SK-N-SH (cell line): ENCODE data around the gene PARD3B.

Experiments
- CHD2 ChIP-seq: fragments of 150-350 bp; IDR thresholded peaks from 2 replicates; pipeline ENCODE4 v1.6.1; 2018; ENCODE audit warnings: low read length; ENCODE audit not compliant: partially characterized antibody
- ELF1 ChIP-seq: IDR thresholded peaks from 2 replicates; pipeline ENCODE4 v1.4.0; 2012
- EP300 ChIP-seq, 2 experiments: IDR thresholded peaks; 2 replicates each; pipeline versions ENCODE4 v1.4.0 to v1.6.1; 2012; ENCODE audit warnings: borderline replicate concordance in 1 of 2, low read depth in 1 of 2, low read length in 1 of 2
- POLR2AphosphoS5 ChIP-seq: IDR thresholded peaks from 2 replicates; pipeline ENCODE4 v1.6.1; 2012; ENCODE audit warnings: low read depth, low read length
- RAD21 ChIP-seq: IDR thresholded peaks from 2 replicates; pipeline ENCODE4 v1.6.1; 2012; ENCODE audit warnings: mild to moderate bottlenecking, low read length
- RCOR1 ChIP-seq: fragments of 150-350 bp; IDR thresholded peaks from 2 replicates; pipeline ENCODE4 v1.6.1; 2017; ENCODE audit warnings: antibody characterized with exemption, low read length
- SIN3A ChIP-seq: IDR thresholded peaks from 2 replicates; pipeline ENCODE4 v1.6.1; 2012; ENCODE audit warnings: low read depth, mild to moderate bottlenecking, low read length, moderate library complexity, borderline replicate concordance
- TCF12 ChIP-seq: IDR thresholded peaks from 2 replicates; pipeline ENCODE4 v1.4.0; 2012
- TF ChIP-seq, protein P1 (sequence below): fragments of 150-350 bp; IDR thresholded peaks from 2 replicates; pipeline ENCODE4 v1.6.1; 2017; ENCODE audit warnings: antibody characterized with exemption, low read length, low read depth, borderline replicate concordance
- TF ChIP-seq, protein P2 (sequence below): fragments of 200-600 bp; sonication (generic); IDR thresholded peaks from 2 replicates; pipeline ENCODE4 v1.6.1; 2017; ENCODE audit warnings: antibody characterized with exemption, mild to moderate bottlenecking, moderate library complexity
- TF ChIP-seq, protein P3 (sequence below): IDR thresholded peaks from 2 replicates; pipeline ENCODE4 v1.6.1; 2012; ENCODE audit warnings: mild to moderate bottlenecking, low read depth, low read length, moderate library complexity

DNA sequence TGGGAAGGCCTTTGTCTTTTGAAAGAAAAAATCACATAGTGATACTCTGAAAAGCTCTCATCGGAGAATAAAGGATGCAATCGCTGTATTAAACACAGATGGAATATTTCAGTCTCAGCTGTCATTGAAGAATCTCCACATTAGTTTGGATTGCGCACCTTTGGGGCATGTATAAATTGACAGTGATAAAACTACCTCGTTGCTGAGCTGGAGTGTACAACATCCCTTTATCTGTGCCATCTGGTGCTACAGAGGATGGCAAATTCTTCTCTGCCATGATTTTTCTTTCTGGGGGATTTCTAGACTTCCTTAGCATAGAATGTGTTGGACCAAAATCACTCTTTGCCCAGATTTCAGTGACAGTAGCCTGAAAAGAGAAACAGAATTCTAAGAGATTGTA is 185.3 kb downstream of the PARD3B start:
- TF ChIP-seq RAD21 (no peak), EP300 (IDR thresholded peaks at IDR 0.05; ENCODE audit: borderline replicate concordance in 1 of 2, low read depth in 1 of 2, low read length in 1 of 2) (peak in 1 of 2 experiments; percentile 28; a peak in 1 of 4 replicates), RCOR1 (peak; percentile 67), POLR2AphosphoS5 (no peak), ELF1 (no peak), TCF12 (peak; percentile 26; the same call in 1 of the 2 replicates), CHD2 (no peak), SIN3A (no peak)
- TF ChIP-seq, protein P1, sequence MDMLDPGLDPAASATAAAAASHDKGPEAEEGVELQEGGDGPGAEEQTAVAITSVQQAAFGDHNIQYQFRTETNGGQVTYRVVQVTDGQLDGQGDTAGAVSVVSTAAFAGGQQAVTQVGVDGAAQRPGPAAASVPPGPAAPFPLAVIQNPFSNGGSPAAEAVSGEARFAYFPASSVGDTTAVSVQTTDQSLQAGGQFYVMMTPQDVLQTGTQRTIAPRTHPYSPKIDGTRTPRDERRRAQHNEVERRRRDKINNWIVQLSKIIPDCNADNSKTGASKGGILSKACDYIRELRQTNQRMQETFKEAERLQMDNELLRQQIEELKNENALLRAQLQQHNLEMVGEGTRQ = no peak
- TF ChIP-seq, protein P2, sequence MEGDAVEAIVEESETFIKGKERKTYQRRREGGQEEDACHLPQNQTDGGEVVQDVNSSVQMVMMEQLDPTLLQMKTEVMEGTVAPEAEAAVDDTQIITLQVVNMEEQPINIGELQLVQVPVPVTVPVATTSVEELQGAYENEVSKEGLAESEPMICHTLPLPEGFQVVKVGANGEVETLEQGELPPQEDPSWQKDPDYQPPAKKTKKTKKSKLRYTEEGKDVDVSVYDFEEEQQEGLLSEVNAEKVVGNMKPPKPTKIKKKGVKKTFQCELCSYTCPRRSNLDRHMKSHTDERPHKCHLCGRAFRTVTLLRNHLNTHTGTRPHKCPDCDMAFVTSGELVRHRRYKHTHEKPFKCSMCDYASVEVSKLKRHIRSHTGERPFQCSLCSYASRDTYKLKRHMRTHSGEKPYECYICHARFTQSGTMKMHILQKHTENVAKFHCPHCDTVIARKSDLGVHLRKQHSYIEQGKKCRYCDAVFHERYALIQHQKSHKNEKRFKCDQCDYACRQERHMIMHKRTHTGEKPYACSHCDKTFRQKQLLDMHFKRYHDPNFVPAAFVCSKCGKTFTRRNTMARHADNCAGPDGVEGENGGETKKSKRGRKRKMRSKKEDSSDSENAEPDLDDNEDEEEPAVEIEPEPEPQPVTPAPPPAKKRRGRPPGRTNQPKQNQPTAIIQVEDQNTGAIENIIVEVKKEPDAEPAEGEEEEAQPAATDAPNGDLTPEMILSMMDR = no peak
- TF ChIP-seq, protein P3, sequence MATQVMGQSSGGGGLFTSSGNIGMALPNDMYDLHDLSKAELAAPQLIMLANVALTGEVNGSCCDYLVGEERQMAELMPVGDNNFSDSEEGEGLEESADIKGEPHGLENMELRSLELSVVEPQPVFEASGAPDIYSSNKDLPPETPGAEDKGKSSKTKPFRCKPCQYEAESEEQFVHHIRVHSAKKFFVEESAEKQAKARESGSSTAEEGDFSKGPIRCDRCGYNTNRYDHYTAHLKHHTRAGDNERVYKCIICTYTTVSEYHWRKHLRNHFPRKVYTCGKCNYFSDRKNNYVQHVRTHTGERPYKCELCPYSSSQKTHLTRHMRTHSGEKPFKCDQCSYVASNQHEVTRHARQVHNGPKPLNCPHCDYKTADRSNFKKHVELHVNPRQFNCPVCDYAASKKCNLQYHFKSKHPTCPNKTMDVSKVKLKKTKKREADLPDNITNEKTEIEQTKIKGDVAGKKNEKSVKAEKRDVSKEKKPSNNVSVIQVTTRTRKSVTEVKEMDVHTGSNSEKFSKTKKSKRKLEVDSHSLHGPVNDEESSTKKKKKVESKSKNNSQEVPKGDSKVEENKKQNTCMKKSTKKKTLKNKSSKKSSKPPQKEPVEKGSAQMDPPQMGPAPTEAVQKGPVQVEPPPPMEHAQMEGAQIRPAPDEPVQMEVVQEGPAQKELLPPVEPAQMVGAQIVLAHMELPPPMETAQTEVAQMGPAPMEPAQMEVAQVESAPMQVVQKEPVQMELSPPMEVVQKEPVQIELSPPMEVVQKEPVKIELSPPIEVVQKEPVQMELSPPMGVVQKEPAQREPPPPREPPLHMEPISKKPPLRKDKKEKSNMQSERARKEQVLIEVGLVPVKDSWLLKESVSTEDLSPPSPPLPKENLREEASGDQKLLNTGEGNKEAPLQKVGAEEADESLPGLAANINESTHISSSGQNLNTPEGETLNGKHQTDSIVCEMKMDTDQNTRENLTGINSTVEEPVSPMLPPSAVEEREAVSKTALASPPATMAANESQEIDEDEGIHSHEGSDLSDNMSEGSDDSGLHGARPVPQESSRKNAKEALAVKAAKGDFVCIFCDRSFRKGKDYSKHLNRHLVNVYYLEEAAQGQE = no peak
